Stimulated activated CD8-positive, alpha-beta memory T cell treated with anti-CD3 and anti-CD28 coated beads, Interleukin-4, amount 100 ng/mL, for 4 hours (primary cell): ENCODE data around the gene CAMK1.
A peak's percentile ranks its signal among the peaks of the same experiment; 100 is the strongest.

Experiments used
- DNase-seq, 2 donors: peaks; one replicate each; pipeline ENCODE4 v3.0.0-alpha.2; 2020; ENCODE audit warnings: low read depth in 2 of 2, low spot score in 1 of 2

CAMK1 gene

GRCh38 chr3:9743548-9743947 is 26.2 kb downstream of the CAMK1 start:
- no peak for DNase-seq

DNA sequence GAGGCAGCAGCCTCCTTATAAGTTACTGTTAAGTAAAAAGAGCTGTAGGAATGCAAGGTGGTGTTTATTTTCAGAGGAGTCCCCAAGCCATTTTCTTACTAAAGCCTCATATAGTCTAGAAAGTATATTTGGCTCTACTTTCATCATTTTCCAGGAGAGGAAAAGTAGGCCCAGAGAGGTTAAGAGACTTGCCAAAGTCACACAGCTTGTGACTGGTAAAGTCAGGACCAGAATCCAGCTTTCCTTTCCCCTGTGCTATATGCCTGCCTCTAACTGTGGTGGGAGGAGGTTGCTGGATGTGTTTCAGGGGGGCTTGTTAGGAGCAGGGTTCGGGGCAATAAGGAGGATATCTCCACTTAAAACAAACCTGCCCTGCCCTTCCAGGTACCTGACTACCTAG is 27.2 kb downstream of the CAMK1 start:
- no peak for DNase-seq

GRCh38 chr3:9739181-9739580 is 30.6 kb downstream of the CAMK1 start:
- DNase-seq, result no peak

- DNase-seq, result no peak
Observed at GRCh38 chr3:9736831-9737230, 32.9 kb downstream of the CAMK1 start.

GRCh38 chr3:9732740-9733115 is 37.0 kb downstream of the CAMK1 start:
- no peak for DNase-seq

DNA sequence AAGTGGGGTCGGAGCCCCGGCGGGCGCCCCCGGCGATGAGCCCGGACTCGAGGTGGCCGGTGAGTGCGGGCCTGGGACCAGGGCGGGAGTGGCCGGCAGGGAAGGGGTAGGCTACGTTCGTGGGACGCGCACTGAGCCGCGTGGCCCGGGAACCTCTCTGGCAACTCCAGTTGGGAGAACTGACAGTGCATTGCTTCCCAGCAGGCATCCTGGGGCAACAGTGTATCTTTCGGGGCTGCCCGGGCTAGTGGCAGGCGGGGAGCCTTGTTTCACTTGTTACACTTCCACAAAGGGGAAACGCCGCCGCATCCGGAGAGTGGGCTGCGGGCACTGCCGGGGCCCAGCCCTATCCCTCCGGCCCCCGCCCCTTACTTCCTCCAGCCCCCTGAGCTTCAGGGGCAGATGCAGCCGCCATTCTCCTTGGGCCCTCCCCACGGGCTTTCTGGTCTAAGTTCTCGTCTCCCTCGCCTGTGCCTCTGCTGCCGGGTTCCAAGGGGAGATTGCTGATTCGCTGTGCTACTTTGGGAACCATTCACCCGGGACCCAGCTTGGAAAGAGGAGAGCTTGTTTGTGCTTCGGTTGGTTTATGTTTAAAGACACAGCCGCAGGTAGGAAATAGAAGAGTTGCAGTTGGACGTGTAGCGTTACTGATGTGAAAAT is 37.5 kb downstream of the CAMK1 start:
- DNase-seq, result no peak

- DNase-seq, result peak; percentile 98 to 100
Observed at GRCh38 chr3:9731206-9732079, 38.3 kb downstream of the CAMK1 start, which contains the start of gene BRPF1. BRPF1 (plus strand) TSS chr3:9731735; CDS start chr3:9734141, 2,406 bp downstream.

- no peak for DNase-seq
Observed at GRCh38 chr3:9730657-9731205, 39.0 kb downstream of the CAMK1 start.

- no peak for DNase-seq
Observed at GRCh38 chr3:9729419-9729818, 40.3 kb downstream of the CAMK1 start.

DNA sequence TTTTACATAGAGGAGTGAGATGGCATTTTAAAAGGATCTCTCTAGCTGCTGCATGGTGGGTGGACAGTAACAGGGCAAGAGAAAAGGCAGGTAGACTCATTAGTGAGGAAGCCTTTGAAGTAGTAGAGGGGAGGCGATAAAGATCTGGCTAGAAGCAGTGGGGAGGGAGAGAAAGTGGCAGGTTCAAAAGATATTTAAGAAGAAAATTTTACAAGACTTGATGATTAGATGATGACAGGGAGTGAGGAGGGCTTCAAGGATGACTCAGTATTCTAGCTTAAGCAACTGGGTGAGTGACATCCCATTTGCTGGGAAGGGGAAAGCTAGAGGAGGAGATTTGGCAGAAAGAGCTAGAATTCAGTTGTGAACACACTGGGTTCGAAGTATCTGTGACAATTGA is 42.0 kb downstream of the CAMK1 start:
- DNase-seq, result no peak

GRCh38 chr3:9727041-9727595 is 42.6 kb downstream of the CAMK1 start:
- DNase-seq, result no peak

GRCh38 chr3:9725775-9726515 is 43.8 kb downstream of the CAMK1 start:
- DNase-seq, result no peak

DNA sequence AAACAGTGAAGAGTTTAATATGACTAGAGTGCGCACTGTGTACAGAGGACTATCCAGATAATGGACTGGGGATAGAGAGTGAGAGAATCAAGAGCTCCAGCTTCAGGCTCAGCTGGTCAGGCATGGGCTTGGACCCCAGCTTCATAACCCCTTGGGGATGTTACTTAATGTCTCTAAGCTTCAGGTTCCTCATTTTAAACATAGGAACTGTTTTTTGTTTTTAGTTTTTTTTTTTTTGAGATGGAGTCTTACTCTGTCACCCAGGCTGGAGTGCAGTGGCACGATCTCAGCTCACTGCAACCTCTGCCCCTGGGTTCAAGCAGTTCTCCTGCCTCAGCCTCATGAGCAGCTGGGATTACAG is 48.1 kb downstream of the CAMK1 start:
- DNase-seq, result no peak

DNA sequence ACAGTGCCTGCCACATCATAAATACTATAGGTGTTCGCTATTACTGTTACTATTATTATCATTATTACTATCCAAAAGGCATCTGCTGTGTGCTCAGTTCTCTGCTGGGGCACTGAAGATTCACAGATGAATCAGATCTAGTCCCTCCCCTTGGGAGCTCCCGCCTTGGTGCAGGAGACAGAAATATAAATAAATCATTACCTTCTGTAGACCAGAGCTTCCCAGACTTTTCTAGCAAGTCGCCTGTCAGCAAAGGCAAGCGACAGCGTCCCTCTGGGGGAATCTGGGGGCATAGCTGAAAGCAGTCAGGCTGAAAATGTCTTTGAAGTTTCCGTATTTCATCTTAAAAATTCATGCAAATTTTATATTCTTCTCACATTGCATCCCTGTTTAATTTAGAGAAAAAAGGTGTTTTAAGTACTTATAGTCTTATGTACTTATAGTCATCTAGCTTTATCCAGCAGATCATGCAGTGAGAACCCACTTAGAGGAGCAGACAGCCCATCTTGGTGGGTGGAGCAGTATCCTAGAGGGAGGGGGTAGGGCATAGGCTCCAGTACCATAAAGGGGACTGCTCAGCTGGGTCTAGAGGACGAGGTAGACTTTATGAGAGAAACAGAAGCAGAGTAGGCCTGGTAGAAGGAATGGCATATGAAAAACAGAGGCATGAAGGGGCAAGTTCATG is 48.6 kb downstream of the CAMK1 start:
- no peak for DNase-seq

- DNase-seq, result no peak
Observed at GRCh38 chr3:9718118-9718517, 51.6 kb downstream of the CAMK1 start.

GRCh38 chr3:9717563-9717962 is 52.2 kb downstream of the CAMK1 start:
- DNase-seq, result no peak

- no peak for DNase-seq
Observed at GRCh38 chr3:9716801-9717555, 52.8 kb downstream of the CAMK1 start.

- peak in 1 of 2 donors; percentile 14 for DNase-seq
Observed at GRCh38 chr3:9715764-9716437, 53.8 kb downstream of the CAMK1 start.

GRCh38 chr3:9715136-9715535 is 54.6 kb downstream of the CAMK1 start:
- DNase-seq, result no peak
